NCI-H2196 treated with DMSO at 0.1 percent for 48 hours (cell line): ENCODE data around the gene TLN1.

Source experiments
- DNase-seq: peaks from one replicate; lab custom pipeline; 2025; ENCODE audit not compliant: unreplicated experiment; lab: John Stamatoyannopoulos, UW

The TLN1 gene

DNA sequence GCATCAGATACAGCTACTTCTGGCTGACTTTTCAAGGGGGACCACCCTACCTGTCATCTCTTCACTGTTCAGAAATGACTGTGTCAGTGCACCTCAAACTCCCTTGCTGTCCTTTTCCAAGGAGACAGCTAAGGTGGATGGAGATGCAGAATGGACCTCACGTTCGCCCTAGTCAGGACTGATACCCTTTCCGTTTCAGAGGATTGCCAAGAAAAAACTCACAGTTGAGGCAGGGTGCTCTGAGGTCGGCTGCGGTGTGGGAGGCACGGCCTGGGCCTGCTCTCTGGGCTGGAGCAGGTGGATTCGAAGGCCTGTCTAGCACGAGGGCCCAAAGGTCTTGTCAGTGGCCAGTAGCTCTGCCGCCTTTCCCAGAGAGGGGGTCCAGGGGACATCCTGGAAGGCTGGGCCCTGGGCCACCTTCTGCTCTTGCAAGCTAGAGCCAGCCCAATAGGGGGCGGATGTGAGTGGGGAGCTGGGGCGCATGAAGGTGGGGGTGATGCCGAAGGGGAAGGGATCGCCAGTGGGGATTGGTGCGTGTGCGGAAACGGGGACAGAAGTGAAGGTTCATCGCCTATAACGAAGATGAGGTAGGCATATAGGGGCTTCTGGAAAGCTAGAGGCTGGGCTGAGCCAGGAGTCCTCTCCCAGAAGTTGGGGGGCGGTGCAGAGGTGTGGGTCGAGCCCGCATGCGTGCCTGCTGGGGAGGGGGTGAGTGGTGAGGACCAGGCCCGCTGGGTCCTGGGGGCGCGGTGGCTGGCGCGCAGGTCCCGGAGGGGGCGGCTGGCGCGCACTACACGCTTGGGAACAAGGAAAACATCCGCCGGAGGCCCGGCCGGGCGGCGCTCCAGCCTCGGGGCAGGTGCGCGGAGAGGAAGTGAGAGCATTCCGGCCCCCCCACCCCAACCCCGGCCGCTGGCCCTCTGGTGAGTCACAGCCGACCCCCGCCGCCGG is 24.6 kb upstream of the TLN1 start:
- DNase-seq = peak; percentile 57

DNA sequence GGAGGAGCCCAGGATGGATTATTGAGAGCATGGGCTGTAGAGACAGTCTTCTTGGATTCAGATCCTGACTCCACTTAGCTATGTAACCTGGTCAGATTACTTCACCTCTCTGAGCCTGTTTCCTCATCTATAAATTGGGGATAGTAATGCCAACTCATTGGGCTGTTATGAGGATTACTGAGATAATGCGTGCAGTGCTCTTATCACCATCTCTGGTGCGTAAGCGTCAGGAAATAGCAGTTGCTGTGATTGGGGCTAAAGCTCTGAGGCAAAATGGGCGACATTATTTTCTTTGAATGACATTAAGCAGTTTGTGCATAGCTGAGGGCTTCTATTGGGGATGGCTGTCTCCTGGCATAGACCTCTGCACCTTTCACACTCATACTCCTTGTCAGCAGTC is 23.1 kb upstream of the TLN1 start:
- no peak for DNase-seq

GRCh38 chr9:35754264-35754663 is 22.3 kb upstream of the TLN1 start, which contains the start of gene MSMP:
Gene MSMP (minus strand): TSS chr9:35754276. CDS start chr9:35754129, 147 bp downstream.
- no peak for DNase-seq

- no peak for DNase-seq
Observed at GRCh38 chr9:35753466-35753865, 21.5 kb upstream of the TLN1 start.

GRCh38 chr9:35750256-35750531 is 18.2 kb upstream of the TLN1 start:
- DNase-seq = no peak

GRCh38 chr9:35749515-35750255 is 17.7 kb upstream of the TLN1 start:
- DNase-seq = peak; percentile 21

DNA sequence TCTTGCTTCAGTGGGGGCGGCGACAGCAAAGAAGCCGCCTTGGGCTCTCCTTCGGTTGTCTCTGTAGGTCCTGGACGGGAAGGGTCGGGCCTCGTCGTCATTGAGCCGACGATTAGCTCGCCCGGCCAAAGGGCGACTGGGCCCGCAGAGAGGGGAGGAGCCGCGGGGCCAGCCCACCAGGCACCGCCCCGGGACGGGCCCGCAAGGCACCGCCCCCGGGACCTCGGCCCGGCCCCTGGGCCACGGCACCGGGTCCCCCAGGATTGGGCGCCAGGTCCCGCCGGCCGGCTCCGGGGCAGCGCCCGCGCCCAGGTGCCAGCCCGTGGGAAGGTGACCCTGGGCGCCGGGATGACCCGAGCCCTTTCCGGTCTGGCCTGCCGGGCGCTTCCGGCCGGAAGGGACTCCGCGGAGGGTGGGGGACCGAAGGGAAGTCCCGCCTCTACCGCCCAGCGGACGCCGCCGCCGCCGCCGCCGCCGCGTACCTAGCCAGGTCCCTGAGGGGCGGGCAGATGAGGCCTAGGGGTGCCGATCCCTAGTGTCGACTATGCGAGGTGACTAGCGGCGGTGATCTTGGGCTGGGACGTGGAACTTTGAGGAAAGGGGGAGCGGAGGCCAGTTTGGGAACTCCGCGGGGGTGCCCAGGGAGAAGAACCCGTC is 17.0 kb upstream of the TLN1 start, which contains the start of the genes GBA2 and RGP1:
TSS of gene GBA2 (minus strand) at position 371 of the 657 bp plus-strand sequence. CDS start 524 bp downstream, outside the sequence.
TSS of gene RGP1 (plus strand) at position 430 of the 657 bp plus-strand sequence. CDS start 469 bp downstream, outside the sequence.
- peak; percentile 65 for DNase-seq

- DNase-seq = no peak
Observed at GRCh38 chr9:35748242-35748857, 16.4 kb upstream of the TLN1 start.

- no peak for DNase-seq
Observed at GRCh38 chr9:35746583-35746982, 14.6 kb upstream of the TLN1 start.

DNA sequence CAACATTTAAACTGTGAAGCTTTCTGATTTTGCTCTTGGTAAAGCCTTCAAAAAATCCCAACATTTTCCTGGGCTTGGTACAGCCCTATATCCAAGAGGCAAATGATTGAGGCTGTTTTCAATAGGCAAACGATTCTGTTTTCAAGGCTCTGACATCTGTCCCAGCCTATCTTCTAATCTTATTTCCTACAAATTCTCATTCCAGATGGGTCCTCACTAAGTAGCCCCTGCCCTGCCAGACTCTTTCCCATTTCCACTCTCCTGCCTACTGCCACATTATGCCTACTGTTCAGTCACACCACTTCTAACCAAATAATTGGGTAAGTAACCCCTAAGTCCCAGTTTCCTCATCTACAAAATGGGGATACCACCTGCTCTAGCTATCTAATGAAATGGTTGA is 13.6 kb upstream of the TLN1 start:
- no peak for DNase-seq

DNA sequence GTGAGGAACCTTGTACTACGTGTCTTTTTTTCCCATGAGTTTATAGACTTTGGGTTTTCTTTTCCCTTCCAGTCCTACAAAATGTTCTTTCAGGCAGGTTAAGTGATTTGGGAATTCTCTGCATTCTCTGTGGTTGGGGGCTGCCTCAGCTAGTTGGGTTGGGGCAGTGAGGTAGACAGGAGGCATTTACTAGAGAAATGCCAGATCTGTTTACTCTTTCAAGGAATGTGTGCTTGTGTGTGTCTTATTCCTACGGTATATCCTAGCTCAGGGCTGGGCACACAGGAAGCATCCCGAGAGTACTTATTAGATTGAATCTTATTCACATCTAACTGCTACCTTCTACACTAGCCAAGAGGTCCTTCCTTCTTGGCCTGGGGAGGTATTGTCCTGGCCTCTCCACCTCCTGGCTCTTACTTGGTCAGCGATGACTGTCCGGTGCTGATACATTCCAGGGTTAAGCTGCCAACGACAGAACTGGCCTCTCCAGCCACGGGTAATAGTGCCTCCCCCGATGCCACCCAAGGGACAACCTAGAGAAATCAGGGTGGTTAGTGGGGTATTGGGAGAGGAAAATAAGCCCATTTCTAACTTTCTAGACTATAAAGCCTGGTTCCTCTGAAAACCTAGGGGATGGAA is 12.0 kb upstream of the TLN1 start:
- no peak for DNase-seq

DNA sequence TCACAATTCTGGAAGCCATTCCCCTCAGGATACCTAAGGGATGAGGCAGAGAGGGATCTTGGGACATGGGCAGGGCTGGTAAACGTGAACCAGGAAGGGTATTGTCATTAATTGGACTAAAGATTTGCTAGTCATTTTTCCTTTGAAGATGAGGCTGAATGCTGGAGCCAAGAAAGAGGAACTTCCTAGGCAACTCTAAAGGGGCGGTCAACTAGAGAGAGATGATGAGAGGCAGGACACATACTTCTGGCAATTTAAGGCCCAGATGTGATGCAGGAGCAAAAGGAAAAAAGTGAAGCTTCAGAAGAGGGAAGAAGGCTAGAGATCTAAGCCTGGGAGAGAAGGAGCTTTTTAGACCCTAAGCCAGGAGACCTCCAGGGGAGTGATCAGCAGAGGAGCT is 11.5 kb upstream of the TLN1 start:
- DNase-seq = no peak

DNA sequence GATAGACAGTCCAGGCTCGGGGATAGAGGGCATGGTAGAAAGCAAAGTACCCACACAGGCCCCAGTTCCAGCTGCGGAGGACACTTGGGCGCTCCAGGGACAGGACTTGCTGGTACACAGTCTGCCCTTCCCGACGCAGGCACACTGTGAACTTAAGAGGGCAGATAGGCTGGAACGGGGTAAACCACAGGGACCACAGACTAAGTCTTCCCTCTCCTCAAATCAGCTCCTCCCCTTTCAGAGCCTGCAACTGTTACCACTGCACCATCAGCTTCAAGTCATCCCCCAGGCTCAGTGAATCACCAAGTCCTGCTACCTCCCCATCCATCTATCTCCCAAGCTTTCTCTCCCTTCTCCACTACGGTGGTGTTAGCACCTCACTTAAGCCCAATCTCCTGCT is 9.7 kb upstream of the TLN1 start:
- DNase-seq = no peak

DNA sequence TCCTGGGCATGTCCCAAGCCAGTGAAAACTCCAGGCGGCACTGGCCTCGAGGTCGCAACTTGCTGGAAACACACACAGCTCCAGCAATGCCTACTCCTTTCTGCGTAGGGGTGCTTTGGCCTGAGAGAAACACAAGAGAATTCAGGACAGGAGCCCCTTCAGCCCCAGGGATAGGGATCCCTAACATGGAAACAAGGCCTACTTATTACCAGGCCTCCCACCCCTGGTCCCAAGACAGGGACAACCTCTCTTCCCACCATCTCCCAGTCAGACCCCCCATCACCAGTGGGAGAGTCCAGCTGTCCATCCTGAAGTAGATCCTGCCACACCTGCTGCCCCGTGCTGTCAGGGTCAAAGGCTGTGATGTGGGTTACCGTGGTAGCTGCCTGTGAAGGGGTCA is 8.2 kb upstream of the TLN1 start:
- no peak for DNase-seq

GRCh38 chr9:35738924-35739323 is 6.9 kb upstream of the TLN1 start:
- no peak for DNase-seq

DNA sequence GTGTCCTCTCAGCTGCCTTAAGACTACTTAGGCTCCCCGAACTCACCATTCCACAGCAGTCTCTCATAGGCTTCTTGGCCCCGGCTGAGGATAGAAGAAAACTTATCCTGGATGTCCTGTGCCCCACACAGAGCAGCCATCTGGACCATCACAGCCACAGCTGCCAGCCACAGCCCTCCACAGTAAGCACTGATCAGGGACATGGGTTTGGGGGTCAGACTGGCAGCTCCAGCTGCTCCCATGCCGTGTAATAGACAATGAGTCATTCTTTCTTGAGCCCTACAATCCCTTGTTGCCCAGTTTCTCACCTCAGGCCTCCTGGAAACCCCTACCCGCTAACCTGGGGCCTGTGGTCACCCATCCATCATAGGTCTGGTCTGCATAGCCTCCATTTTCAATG is 6.2 kb upstream of the TLN1 start:
- no peak for DNase-seq

GRCh38 chr9:35737143-35737542 is 5.1 kb upstream of the TLN1 start:
- DNase-seq = no peak

DNA sequence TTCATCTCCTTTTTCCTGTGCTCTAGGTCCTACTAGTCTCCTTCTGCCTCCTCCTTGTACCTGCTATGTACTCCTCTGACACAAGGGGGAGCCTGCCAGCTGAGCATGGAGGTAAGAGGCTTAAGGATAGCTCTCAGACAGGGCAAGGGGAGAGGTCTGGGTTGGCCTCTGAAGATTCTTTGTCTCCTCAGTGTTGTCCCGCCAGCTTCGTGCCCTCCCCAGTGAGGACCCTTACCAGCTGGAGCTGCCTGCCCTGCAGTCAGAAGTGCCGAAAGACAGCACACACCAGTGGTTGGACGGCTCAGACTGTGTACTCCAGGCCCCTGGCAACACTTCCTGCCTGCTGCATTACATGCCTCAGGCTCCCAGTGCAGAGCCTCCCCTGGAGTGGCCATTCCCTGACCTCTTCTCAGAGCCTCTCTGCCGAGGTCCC is 4.2 kb upstream of the TLN1 start:
- DNase-seq = peak; percentile 78

GRCh38 chr9:35734096-35734495 is 2.1 kb upstream of the TLN1 start:
- DNase-seq = no peak

DNA sequence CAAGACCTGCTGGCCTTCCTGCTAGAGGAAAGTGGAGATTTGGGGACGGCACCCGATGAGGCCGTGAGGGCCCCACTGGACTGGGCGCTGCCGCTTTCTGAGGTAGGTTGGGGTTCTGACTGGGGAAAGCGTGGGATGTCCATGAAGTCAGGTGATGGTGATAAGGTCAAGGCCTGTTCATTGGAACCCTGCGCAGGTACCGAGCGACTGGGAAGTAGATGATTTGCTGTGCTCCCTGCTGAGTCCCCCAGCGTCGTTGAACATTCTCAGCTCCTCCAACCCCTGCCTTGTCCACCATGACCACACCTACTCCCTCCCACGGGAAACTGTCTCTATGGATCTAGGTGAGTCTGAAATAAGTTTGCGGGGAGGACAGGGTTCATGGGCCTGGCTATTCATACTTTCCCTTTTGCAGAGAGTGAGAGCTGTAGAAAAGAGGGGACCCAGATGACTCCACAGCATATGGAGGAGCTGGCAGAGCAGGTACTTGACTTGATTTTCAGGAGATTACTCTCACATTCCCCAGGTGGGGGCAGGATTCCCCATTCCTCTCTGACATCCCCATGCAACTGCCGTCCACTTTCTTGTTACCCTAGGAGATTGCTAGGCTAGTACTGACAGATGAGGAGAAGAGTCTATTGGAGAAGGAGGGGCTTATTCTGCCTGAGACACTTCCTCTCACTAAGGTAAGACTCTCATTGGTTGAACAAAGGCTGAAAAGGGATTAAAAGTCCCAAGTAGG is 976 bp upstream of the TLN1 start:
- DNase-seq = peak; percentile 26
